ENCODE results near the gene NR2C2.

NR2C2 gene

DNA sequence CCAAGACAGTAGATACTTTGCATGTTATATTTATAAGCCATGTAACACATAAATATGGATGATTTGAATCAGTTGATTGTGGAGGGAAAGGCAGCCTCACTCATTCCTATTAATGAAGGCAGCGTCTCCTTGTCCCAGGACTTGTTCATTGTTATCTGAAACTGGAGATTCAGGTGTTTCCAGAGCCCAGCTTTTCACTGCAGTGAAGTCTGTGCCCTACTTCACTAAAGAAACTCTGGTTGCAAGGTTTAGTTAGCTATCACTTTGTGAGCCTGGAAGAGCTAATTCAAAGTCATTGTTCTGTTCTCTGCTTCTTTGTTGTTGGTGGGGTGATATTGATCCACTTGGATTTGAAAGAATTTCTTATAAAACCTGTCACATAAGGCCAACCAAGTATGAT is 9.8 kb downstream of the NR2C2 start:
- Histone ChIP-seq H3K27me3 (ENCODE audit: insufficient read depth, poor library complexity, severe bottlenecking) (no peaks in the 10 kb centered on the region), H3K4me1 (ENCODE audit: insufficient read depth, poor library complexity, severe bottlenecking) (no peaks in the 10 kb centered on the region), H3K4me3 (ENCODE audit: severe bottlenecking) (no peak overlapping the region), H3K9me3 (ENCODE audit: severe bottlenecking) (no peaks in the 10 kb centered on the region), H3K36me3 (ENCODE audit: low read depth) (peaks cover 23% of the 10 kb centered on the region), H3K27ac (ENCODE audit: poor library complexity, severe bottlenecking) (no peak overlapping the region)
- TF ChIP-seq, protein P1, sequence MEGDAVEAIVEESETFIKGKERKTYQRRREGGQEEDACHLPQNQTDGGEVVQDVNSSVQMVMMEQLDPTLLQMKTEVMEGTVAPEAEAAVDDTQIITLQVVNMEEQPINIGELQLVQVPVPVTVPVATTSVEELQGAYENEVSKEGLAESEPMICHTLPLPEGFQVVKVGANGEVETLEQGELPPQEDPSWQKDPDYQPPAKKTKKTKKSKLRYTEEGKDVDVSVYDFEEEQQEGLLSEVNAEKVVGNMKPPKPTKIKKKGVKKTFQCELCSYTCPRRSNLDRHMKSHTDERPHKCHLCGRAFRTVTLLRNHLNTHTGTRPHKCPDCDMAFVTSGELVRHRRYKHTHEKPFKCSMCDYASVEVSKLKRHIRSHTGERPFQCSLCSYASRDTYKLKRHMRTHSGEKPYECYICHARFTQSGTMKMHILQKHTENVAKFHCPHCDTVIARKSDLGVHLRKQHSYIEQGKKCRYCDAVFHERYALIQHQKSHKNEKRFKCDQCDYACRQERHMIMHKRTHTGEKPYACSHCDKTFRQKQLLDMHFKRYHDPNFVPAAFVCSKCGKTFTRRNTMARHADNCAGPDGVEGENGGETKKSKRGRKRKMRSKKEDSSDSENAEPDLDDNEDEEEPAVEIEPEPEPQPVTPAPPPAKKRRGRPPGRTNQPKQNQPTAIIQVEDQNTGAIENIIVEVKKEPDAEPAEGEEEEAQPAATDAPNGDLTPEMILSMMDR (IDR thresholded peaks at IDR 0.05; ENCODE audit: poor library complexity, severe bottlenecking), result no peak
- DNase-seq (ENCODE audit: low spot score) (no peak), ATAC-seq (ENCODE audit: low read depth) (no peak)

DNA sequence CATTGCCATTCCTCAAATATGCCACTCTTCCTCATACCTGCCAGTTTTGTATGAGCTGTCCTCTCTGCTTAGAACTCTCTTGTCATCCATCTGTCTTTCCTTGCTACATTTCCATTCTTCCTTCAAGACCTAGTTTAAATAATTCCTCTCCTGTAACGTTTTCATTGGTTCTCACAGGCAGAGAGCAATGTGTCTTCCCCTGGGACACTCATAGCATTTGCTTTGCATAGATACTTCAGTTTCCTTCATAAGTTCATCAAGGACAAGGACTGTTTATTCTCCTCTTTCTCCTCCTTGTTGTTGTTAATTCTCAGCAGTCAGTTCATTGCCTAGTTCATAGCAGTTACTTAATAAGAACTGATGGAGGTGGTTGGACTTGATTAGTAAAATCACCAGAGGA is 10.5 kb downstream of the NR2C2 start:
- TF ChIP-seq, protein P1 (IDR thresholded peaks at IDR 0.05; ENCODE audit: poor library complexity, severe bottlenecking), result no peak
- Histone ChIP-seq H3K4me1 (ENCODE audit: insufficient read depth, poor library complexity, severe bottlenecking) (no peaks in the 10 kb centered on the region), H3K9me3 (ENCODE audit: severe bottlenecking) (no peaks in the 10 kb centered on the region), H3K4me3 (ENCODE audit: severe bottlenecking) (no peak overlapping the region), H3K27me3 (ENCODE audit: insufficient read depth, poor library complexity, severe bottlenecking) (no peaks in the 10 kb centered on the region), H3K27ac (ENCODE audit: poor library complexity, severe bottlenecking) (no peak overlapping the region), H3K36me3 (ENCODE audit: low read depth) (peaks cover 25% of the 10 kb centered on the region)
- DNase-seq (ENCODE audit: low spot score) (no peak), ATAC-seq (ENCODE audit: low read depth) (no peak)

DNA sequence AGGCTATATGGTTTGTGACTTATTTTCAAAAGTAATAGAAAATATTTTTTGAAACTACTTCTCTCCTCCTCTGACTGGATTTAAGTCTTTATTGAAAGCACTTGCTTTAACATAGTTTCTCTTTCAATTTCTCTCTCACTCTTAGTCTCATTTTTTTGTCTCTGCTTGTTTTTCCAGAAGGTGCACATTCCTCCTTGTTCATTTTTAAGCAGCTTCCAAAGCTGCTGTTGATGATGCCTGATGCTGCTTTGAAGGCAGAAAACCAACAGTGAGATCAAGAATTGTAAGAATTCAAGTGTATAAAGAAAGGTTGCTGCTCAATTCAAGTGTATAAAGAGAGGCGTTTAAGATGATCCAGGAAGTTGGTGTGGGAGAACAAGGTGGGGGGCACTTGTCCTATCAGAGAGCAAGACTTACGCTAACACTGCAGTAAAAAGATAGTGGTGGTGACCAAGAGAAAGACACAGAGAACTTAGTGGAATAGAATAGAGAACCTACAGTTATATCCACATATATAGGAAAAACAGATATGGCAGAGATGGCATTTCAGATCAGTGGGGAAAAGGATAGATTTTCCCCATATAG is 12.1 kb downstream of the NR2C2 start:
- TF ChIP-seq, protein P1 (IDR thresholded peaks at IDR 0.05; ENCODE audit: poor library complexity, severe bottlenecking), result no peak
- Histone ChIP-seq H3K27me3 (ENCODE audit: insufficient read depth, poor library complexity, severe bottlenecking) (no peaks in the 10 kb centered on the region), H3K4me3 (ENCODE audit: severe bottlenecking) (no peak overlapping the region), H3K36me3 (ENCODE audit: low read depth) (peaks cover 25% of the 10 kb centered on the region), H3K27ac (ENCODE audit: poor library complexity, severe bottlenecking) (no peak overlapping the region), H3K9me3 (ENCODE audit: severe bottlenecking) (no peaks in the 10 kb centered on the region), H3K4me1 (ENCODE audit: insufficient read depth, poor library complexity, severe bottlenecking) (no peaks in the 10 kb centered on the region)
- ATAC-seq (ENCODE audit: low read depth), result no peak
- no peak for DNase-seq (ENCODE audit: low spot score)

DNA sequence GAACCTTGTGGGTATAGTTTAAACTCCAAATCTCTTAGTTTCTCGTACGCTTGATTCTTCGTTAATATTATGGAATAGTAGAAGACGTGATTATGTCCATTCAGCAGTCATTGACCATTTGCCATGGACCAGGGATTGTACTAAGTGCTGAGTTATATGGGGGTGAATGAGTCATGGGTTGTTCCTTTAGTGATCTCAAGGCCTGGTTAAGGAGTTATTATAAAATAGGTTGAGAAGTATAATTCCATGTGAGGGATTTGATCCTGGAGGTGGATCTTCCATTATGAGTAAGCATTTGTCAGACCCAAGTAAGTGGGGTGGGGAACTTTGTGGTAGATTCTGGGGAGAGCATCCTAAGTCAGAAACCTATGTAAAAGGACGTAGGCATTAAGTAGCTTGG is 15.4 kb downstream of the NR2C2 start:
- ATAC-seq (ENCODE audit: low read depth), result no peak
- H3K27me3 ChIP-seq (ENCODE audit: insufficient read depth, poor library complexity, severe bottlenecking), result no peaks in the 10 kb centered on the region
- H3K4me1 ChIP-seq (ENCODE audit: insufficient read depth, poor library complexity, severe bottlenecking), result no peaks in the 10 kb centered on the region
- no peak for DNase-seq (ENCODE audit: low spot score)
- TF ChIP-seq, protein P1 (IDR thresholded peaks at IDR 0.05; ENCODE audit: poor library complexity, severe bottlenecking), result no peak
- H3K27ac ChIP-seq (ENCODE audit: poor library complexity, severe bottlenecking), result no peak overlapping the region
- H3K9me3 ChIP-seq (ENCODE audit: severe bottlenecking), result no peaks in the 10 kb centered on the region
- no peak overlapping the region for H3K4me3 ChIP-seq (ENCODE audit: severe bottlenecking)
- H3K36me3 ChIP-seq (ENCODE audit: low read depth), result peaks cover 40% of the 10 kb centered on the region

DNA sequence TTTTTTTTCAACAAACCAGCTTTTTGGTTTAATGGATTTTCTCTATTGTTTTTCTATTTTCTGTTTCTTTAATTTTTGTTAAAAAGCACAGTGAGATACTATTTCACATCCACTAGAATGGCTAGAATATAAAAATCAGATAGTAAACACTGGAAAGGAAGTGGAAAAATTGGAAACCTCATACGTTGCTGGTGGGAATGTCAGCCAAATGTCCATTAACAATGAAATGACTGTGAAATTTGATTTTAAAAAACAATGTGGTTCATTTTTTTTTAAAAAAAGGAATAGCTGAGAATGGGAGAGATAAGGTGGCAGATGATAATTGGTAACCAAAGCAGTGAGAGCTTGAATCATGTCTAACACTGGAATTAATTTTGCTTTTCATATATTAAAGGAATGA is 19.9 kb downstream of the NR2C2 start:
- TF ChIP-seq, protein P1 (IDR thresholded peaks at IDR 0.05; ENCODE audit: poor library complexity, severe bottlenecking), result no peak
- Histone ChIP-seq H3K27me3 (ENCODE audit: insufficient read depth, poor library complexity, severe bottlenecking) (no peaks in the 10 kb centered on the region), H3K4me1 (ENCODE audit: insufficient read depth, poor library complexity, severe bottlenecking) (no peaks in the 10 kb centered on the region), H3K36me3 (ENCODE audit: low read depth) (peaks cover 24% of the 10 kb centered on the region), H3K4me3 (ENCODE audit: severe bottlenecking) (no peak overlapping the region), H3K9me3 (ENCODE audit: severe bottlenecking) (no peaks in the 10 kb centered on the region), H3K27ac (ENCODE audit: poor library complexity, severe bottlenecking) (no peak overlapping the region)
- DNase-seq (ENCODE audit: low spot score) (no peak), ATAC-seq (ENCODE audit: low read depth) (no peak)
